Tibial nerve (tissue), 3 donors: ENCODE data around the gene OCA2.

Experiments used
- POLR2A ChIP-seq, 2 donors: fragments of 450-650 bp; IDR thresholded peaks; one replicate each; pipeline ENCODE4 v1.6.1; 2017; ENCODE audit warnings: antibody characterized with exemption in 2 of 2, mild to moderate bottlenecking in 2 of 2, moderate library complexity in 2 of 2
- TF ChIP-seq, protein P1 (sequence below), 5 experiments: fragments of 200-600 bp in 3 of 5; fragments of 450-650 bp in 2 of 5; sonication (generic) in 3 of 5; IDR thresholded peaks; one replicate each; pipeline ENCODE4 v1.5.1; 2016 to 2019; ENCODE audit warnings: antibody characterized with exemption in 5 of 5, mild to moderate bottlenecking in 3 of 5, moderate library complexity in 2 of 5

- TF ChIP-seq, protein P1, sequence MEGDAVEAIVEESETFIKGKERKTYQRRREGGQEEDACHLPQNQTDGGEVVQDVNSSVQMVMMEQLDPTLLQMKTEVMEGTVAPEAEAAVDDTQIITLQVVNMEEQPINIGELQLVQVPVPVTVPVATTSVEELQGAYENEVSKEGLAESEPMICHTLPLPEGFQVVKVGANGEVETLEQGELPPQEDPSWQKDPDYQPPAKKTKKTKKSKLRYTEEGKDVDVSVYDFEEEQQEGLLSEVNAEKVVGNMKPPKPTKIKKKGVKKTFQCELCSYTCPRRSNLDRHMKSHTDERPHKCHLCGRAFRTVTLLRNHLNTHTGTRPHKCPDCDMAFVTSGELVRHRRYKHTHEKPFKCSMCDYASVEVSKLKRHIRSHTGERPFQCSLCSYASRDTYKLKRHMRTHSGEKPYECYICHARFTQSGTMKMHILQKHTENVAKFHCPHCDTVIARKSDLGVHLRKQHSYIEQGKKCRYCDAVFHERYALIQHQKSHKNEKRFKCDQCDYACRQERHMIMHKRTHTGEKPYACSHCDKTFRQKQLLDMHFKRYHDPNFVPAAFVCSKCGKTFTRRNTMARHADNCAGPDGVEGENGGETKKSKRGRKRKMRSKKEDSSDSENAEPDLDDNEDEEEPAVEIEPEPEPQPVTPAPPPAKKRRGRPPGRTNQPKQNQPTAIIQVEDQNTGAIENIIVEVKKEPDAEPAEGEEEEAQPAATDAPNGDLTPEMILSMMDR (IDR thresholded peaks at IDR 0.05): no peak
- no peak for TF ChIP-seq POLR2A (IDR thresholded peaks at IDR 0.05)
These were observed 13.8 kb upstream of the OCA2 start for GRCh38 chr15:28112962-28113361.
